ENCODE measurements around the gene PDXK.

The PDXK gene

GRCh38 chr21:43802713-43803313, 83.9 kb downstream of the PDXK start:
- no peaks in the 10 kb centered on the region for H3K4me1 ChIP-seq (ENCODE audit: control insufficient read depth, low read depth, low read length)
- no peak overlapping the region for H4K5ac ChIP-seq (ENCODE audit: low read length)
- H3K36me3 ChIP-seq (ENCODE audit: control insufficient read depth, insufficient read depth, low read length): peaks cover 20% of the 10 kb centered on the region
- H3K56ac ChIP-seq (ENCODE audit: low read length): no peak overlapping the region
- no peak overlapping the region for H3K23ac ChIP-seq (ENCODE audit: low read length)
- H3K4me2 ChIP-seq (ENCODE audit: low read length): no peak overlapping the region
- no peaks in the 10 kb centered on the region for H3K27me3 ChIP-seq (ENCODE audit: insufficient read depth, low read length, poor library complexity)
- H3K4ac ChIP-seq (ENCODE audit: low read depth, low read length): no peak overlapping the region
- H2BK120ac ChIP-seq (ENCODE audit: low read depth, low read length): no peak overlapping the region
- DNase-seq: no peak
- no peak overlapping the region for H3K18ac ChIP-seq (ENCODE audit: low read length)
- no CpG with 5 or more reads among the region's 14 CpGs for WGBS (ENCODE audit: extremely low coverage, insufficient coverage, low lambda C conversion rate)
- H3K4me3 ChIP-seq (ENCODE audit: low read length): no peak overlapping the region
- H3K79me2 ChIP-seq (ENCODE audit: control insufficient read depth, insufficient read depth, low read length): no peaks in the 10 kb centered on the region
- no peaks in the 10 kb centered on the region for H3K79me1 ChIP-seq (ENCODE audit: low read length)
- no peak overlapping the region for H4K8ac ChIP-seq (ENCODE audit: low read depth, low read length)
- H2BK15ac ChIP-seq (replicated peaks; ENCODE audit: low read depth): no peak overlapping the region
- H2BK5ac ChIP-seq (ENCODE audit: low read length): no peak overlapping the region
- H3K9ac ChIP-seq (ENCODE audit: low read length): no peak overlapping the region
- no peak overlapping the region for H2AK5ac ChIP-seq (ENCODE audit: low read length)
- no peak overlapping the region for H3K27ac ChIP-seq (ENCODE audit: low read depth, low read length)

GRCh38 chr21:43803558-43804300, 84.8 kb downstream of the PDXK start:
- H2BK120ac ChIP-seq (ENCODE audit: low read depth, low read length): no peak overlapping the region
- no peak overlapping the region for H2AK5ac ChIP-seq (ENCODE audit: low read length)
- no peak overlapping the region for H3K56ac ChIP-seq (ENCODE audit: low read length)
- H3K18ac ChIP-seq (ENCODE audit: low read length): no peak overlapping the region
- no peak for DNase-seq
- H3K4me1 ChIP-seq (ENCODE audit: control insufficient read depth, low read depth, low read length): no peaks in the 10 kb centered on the region
- H3K79me1 ChIP-seq (ENCODE audit: low read length): no peaks in the 10 kb centered on the region
- WGBS (ENCODE audit: extremely low coverage, insufficient coverage, low lambda C conversion rate): no CpG with 5 or more reads among the region's 33 CpGs
- H2BK5ac ChIP-seq (ENCODE audit: low read length): no peak overlapping the region
- no peaks in the 10 kb centered on the region for H3K27me3 ChIP-seq (ENCODE audit: insufficient read depth, low read length, poor library complexity)
- H3K79me2 ChIP-seq (ENCODE audit: control insufficient read depth, insufficient read depth, low read length): no peaks in the 10 kb centered on the region
- no peak overlapping the region for H4K8ac ChIP-seq (ENCODE audit: low read depth, low read length)
- no peak overlapping the region for H2BK15ac ChIP-seq (replicated peaks; ENCODE audit: low read depth)
- no peak overlapping the region for H3K23ac ChIP-seq (ENCODE audit: low read length)
- no peak overlapping the region for H3K4me2 ChIP-seq (ENCODE audit: low read length)
- no peak overlapping the region for H3K9ac ChIP-seq (ENCODE audit: low read length)
- no peak overlapping the region for H3K4me3 ChIP-seq (ENCODE audit: low read length)
- H3K4ac ChIP-seq (ENCODE audit: low read depth, low read length): no peak overlapping the region
- H4K5ac ChIP-seq (ENCODE audit: low read length): no peak overlapping the region
- H3K27ac ChIP-seq (ENCODE audit: low read depth, low read length): no peak overlapping the region
- H3K36me3 ChIP-seq (ENCODE audit: control insufficient read depth, insufficient read depth, low read length): peaks cover 17% of the 10 kb centered on the region

- no peak overlapping the region for H3K4me3 ChIP-seq (ENCODE audit: low read length)
- no peak overlapping the region for H2BK120ac ChIP-seq (ENCODE audit: low read depth, low read length)
- no peak overlapping the region for H2AK5ac ChIP-seq (ENCODE audit: low read length)
- no CpG with 5 or more reads among the region's 14 CpGs for WGBS (ENCODE audit: extremely low coverage, insufficient coverage, low lambda C conversion rate)
- no peak overlapping the region for H2BK15ac ChIP-seq (replicated peaks; ENCODE audit: low read depth)
- H3K4me2 ChIP-seq (ENCODE audit: low read length): no peak overlapping the region
- H3K79me1 ChIP-seq (ENCODE audit: low read length): no peaks in the 10 kb centered on the region
- no peak overlapping the region for H4K8ac ChIP-seq (ENCODE audit: low read depth, low read length)
- no peaks in the 10 kb centered on the region for H3K27me3 ChIP-seq (ENCODE audit: insufficient read depth, low read length, poor library complexity)
- H3K18ac ChIP-seq (ENCODE audit: low read length): no peak overlapping the region
- no peak overlapping the region for H3K27ac ChIP-seq (ENCODE audit: low read depth, low read length)
- H3K9ac ChIP-seq (ENCODE audit: low read length): no peak overlapping the region
- DNase-seq: no peak
- H3K79me2 ChIP-seq (ENCODE audit: control insufficient read depth, insufficient read depth, low read length): no peaks in the 10 kb centered on the region
- no peak overlapping the region for H3K56ac ChIP-seq (ENCODE audit: low read length)
- no peaks in the 10 kb centered on the region for H3K4me1 ChIP-seq (ENCODE audit: control insufficient read depth, low read depth, low read length)
- no peak overlapping the region for H3K4ac ChIP-seq (ENCODE audit: low read depth, low read length)
- no peak overlapping the region for H3K23ac ChIP-seq (ENCODE audit: low read length)
- H3K36me3 ChIP-seq (ENCODE audit: control insufficient read depth, insufficient read depth, low read length): peaks cover 13% of the 10 kb centered on the region
- H4K5ac ChIP-seq (ENCODE audit: low read length): no peak overlapping the region
- H2BK5ac ChIP-seq (ENCODE audit: low read length): no peak overlapping the region
These were observed 86.4 kb downstream of the PDXK start for GRCh38 chr21:43805275-43805800.

GRCh38 chr21:43806017-43806710, 87.2 kb downstream of the PDXK start:
- H3K9ac ChIP-seq (ENCODE audit: low read length): no peak overlapping the region
- H3K56ac ChIP-seq (ENCODE audit: low read length): no peak overlapping the region
- H3K4ac ChIP-seq (ENCODE audit: low read depth, low read length): no peak overlapping the region
- H2AK5ac ChIP-seq (ENCODE audit: low read length): no peak overlapping the region
- no peak overlapping the region for H3K4me3 ChIP-seq (ENCODE audit: low read length)
- no peak overlapping the region for H3K18ac ChIP-seq (ENCODE audit: low read length)
- H2BK5ac ChIP-seq (ENCODE audit: low read length): no peak overlapping the region
- no peak overlapping the region for H3K23ac ChIP-seq (ENCODE audit: low read length)
- H3K27ac ChIP-seq (ENCODE audit: low read depth, low read length): no peak overlapping the region
- no CpG with 5 or more reads among the region's 21 CpGs for WGBS (ENCODE audit: extremely low coverage, insufficient coverage, low lambda C conversion rate)
- H3K79me2 ChIP-seq (ENCODE audit: control insufficient read depth, insufficient read depth, low read length): no peaks in the 10 kb centered on the region
- no peaks in the 10 kb centered on the region for H3K4me1 ChIP-seq (ENCODE audit: control insufficient read depth, low read depth, low read length)
- no peak for DNase-seq
- H3K79me1 ChIP-seq (ENCODE audit: low read length): no peaks in the 10 kb centered on the region
- H4K5ac ChIP-seq (ENCODE audit: low read length): no peak overlapping the region
- no peak overlapping the region for H4K8ac ChIP-seq (ENCODE audit: low read depth, low read length)
- no peak overlapping the region for H3K4me2 ChIP-seq (ENCODE audit: low read length)
- no peak overlapping the region for H2BK15ac ChIP-seq (replicated peaks; ENCODE audit: low read depth)
- H2BK120ac ChIP-seq (ENCODE audit: low read depth, low read length): no peak overlapping the region
- no peaks in the 10 kb centered on the region for H3K27me3 ChIP-seq (ENCODE audit: insufficient read depth, low read length, poor library complexity)
- peaks cover 11% of the 10 kb centered on the region for H3K36me3 ChIP-seq (ENCODE audit: control insufficient read depth, insufficient read depth, low read length)

- Histone ChIP-seq H3K4me2 (ENCODE audit: low read length) (no peak overlapping the region), H3K27me3 (ENCODE audit: insufficient read depth, low read length, poor library complexity) (no peaks in the 10 kb centered on the region), H2AK5ac (ENCODE audit: low read length) (no peak overlapping the region), H2BK120ac (ENCODE audit: low read depth, low read length) (no peak overlapping the region), H3K79me2 (ENCODE audit: control insufficient read depth, insufficient read depth, low read length) (no peaks in the 10 kb centered on the region), H4K8ac (ENCODE audit: low read depth, low read length) (no peak overlapping the region), H2BK15ac (replicated peaks; ENCODE audit: low read depth) (no peak overlapping the region), H3K9ac (ENCODE audit: low read length) (no peak overlapping the region), H3K18ac (ENCODE audit: low read length) (no peak overlapping the region), H3K4me1 (ENCODE audit: control insufficient read depth, low read depth, low read length) (no peaks in the 10 kb centered on the region), H3K4ac (ENCODE audit: low read depth, low read length) (no peak overlapping the region), H2BK5ac (ENCODE audit: low read length) (no peak overlapping the region), H3K56ac (ENCODE audit: low read length) (no peak overlapping the region), H3K23ac (ENCODE audit: low read length) (no peak overlapping the region), H3K36me3 (ENCODE audit: control insufficient read depth, insufficient read depth, low read length) (peaks cover 2% of the 10 kb centered on the region), H3K4me3 (ENCODE audit: low read length) (no peak overlapping the region), H4K5ac (ENCODE audit: low read length) (no peak overlapping the region), H3K27ac (ENCODE audit: low read depth, low read length) (no peak overlapping the region), H3K79me1 (ENCODE audit: low read length) (no peaks in the 10 kb centered on the region)
- no peak for DNase-seq
- no CpG with 5 or more reads among the region's 18 CpGs for WGBS (ENCODE audit: extremely low coverage, insufficient coverage, low lambda C conversion rate)
These were observed 89.4 kb downstream of the PDXK start for GRCh38 chr21:43808367-43808766.
